Vagina (tissue), 2 donors: ENCODE data around the gene OVCA2. TPM values are rescaled to one million over a fixed set of nuclear protein-coding genes. Genes with fewer than 3 reads are reported as not detected.
A peak's percentile ranks its signal among the peaks of the same experiment; 100 is the strongest.

Experiments used
- DNase-seq, 2 donors: peaks; one replicate each; pipeline ENCODE4 v3.0.0-alpha.2; 2017; ENCODE audit errors: extremely low spot score in 2 of 2
- H3K27ac ChIP-seq: fragments of 200-600 bp; sonication (generic); one replicate; pipeline ENCODE4 v1.5.1; 2019
- H3K27me3 ChIP-seq: fragments of 200-600 bp; sonication (generic); one replicate; pipeline ENCODE4 v1.5.1; 2019
- H3K36me3 ChIP-seq, 2 donors: fragments of 200-600 bp; sonication (generic); one replicate each; pipeline ENCODE4 v1.5.1; 2017 to 2019
- H3K4me1 ChIP-seq: fragments of 200-600 bp; sonication (generic); one replicate; pipeline ENCODE4 v1.5.1; 2019
- H3K4me3 ChIP-seq, 2 donors: fragments of 200-600 bp; sonication (generic); 1 replicate in 1 of 2; 2 replicates in 1 of 2; pipeline ENCODE4 v1.5.1; 2016 to 2019
- H3K9me3 ChIP-seq: fragments of 200-600 bp; sonication (generic); one replicate; pipeline ENCODE4 v1.5.1; 2019
- POLR2A ChIP-seq, 2 donors: fragments of 450-650 bp; IDR thresholded peaks; one replicate each; pipeline ENCODE4 v1.6.1; 2017; ENCODE audit warnings: antibody characterized with exemption in 2 of 2, mild to moderate bottlenecking in 2 of 2, moderate library complexity in 2 of 2
- POLR2AphosphoS5 ChIP-seq, 2 donors: sonication (generic); formaldehyde crosslinking; IDR thresholded peaks; one replicate each; pipeline ENCODE4 v1.9.0; 2017; ENCODE audit warnings: antibody characterized with exemption in 2 of 2, mild to moderate bottlenecking in 2 of 2, low read depth in 1 of 2; ENCODE audit not compliant: insufficient read depth in 1 of 2
- intact Hi-C: fragments of 100-400 bp; cut with DNase I; formaldehyde crosslinking; loops from one replicate; pipeline ENCODE4 v1.15.1; 2023
- total RNA-seq: library from RNA; depleted of rRNA; stranded (reverse); fragments of >200 nt; gene quantifications from one replicate; pipeline ENCODE4 v1.2.3, GENCODE V29; 2016
- TF ChIP-seq, protein P1 (sequence below), 3 experiments: fragments of 450-650 bp in 2 of 3; fragments of 200-600 bp in 1 of 3; sonication (generic) in 1 of 3; IDR thresholded peaks; one replicate each; pipeline ENCODE4 v1.5.1; 2017 to 2019; ENCODE audit warnings: antibody characterized with exemption in 3 of 3, mild to moderate bottlenecking in 2 of 3, moderate library complexity in 2 of 3

Gene OVCA2
- total RNA-seq, 1 donor from 2014 or later, result 24.3 TPM

DNA sequence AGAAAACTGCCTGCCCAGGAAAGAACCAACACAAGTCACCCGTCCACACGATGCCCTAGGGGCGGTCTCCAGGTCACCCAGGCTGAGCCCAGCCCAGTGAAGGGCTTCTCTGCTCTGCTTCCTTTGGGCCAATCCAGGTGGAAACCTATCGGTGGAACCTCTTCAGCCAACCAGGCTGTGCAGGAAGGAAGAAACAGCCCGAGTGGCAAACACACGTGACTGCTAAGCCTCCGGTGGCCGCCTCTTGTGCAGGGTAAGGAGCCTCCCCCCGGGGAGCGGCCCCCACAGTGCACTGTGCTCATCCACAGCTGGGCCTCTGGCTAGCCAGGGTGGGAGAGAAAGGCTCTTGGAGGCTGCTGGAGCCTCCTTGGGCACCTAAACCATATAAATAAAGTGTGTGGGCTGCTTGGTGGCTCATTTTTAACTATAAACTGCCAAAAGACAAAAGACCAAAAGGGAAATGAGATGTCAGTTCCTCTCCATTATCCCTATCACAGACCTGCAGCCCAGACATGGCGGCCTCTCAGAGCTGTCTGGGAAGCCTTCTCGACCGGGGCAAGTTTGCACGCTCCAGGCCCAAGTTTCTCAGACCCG, 19.1 kb upstream of the OVCA2 start:
- intact Hi-C loops, result no loop called here
- H3K36me3 ChIP-seq, result no peaks in the 10 kb centered on the region
- no peak overlapping the region for H3K27ac ChIP-seq
- no peaks in the 10 kb centered on the region for H3K27me3 ChIP-seq
- H3K4me3 ChIP-seq, result no peak overlapping the region
- H3K9me3 ChIP-seq, result no peaks in the 10 kb centered on the region
- TF ChIP-seq, protein P1, sequence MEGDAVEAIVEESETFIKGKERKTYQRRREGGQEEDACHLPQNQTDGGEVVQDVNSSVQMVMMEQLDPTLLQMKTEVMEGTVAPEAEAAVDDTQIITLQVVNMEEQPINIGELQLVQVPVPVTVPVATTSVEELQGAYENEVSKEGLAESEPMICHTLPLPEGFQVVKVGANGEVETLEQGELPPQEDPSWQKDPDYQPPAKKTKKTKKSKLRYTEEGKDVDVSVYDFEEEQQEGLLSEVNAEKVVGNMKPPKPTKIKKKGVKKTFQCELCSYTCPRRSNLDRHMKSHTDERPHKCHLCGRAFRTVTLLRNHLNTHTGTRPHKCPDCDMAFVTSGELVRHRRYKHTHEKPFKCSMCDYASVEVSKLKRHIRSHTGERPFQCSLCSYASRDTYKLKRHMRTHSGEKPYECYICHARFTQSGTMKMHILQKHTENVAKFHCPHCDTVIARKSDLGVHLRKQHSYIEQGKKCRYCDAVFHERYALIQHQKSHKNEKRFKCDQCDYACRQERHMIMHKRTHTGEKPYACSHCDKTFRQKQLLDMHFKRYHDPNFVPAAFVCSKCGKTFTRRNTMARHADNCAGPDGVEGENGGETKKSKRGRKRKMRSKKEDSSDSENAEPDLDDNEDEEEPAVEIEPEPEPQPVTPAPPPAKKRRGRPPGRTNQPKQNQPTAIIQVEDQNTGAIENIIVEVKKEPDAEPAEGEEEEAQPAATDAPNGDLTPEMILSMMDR (IDR thresholded peaks at IDR 0.05), result no peak
- TF ChIP-seq POLR2AphosphoS5 (IDR thresholded peaks at IDR 0.05; ENCODE audit: insufficient read depth in 1 of 2, low read depth in 1 of 2), result no peak
- TF ChIP-seq POLR2A (IDR thresholded peaks at IDR 0.05), result no peak
- no peak for DNase-seq
- peaks cover 33% of the 10 kb centered on the region for H3K4me1 ChIP-seq

DNA sequence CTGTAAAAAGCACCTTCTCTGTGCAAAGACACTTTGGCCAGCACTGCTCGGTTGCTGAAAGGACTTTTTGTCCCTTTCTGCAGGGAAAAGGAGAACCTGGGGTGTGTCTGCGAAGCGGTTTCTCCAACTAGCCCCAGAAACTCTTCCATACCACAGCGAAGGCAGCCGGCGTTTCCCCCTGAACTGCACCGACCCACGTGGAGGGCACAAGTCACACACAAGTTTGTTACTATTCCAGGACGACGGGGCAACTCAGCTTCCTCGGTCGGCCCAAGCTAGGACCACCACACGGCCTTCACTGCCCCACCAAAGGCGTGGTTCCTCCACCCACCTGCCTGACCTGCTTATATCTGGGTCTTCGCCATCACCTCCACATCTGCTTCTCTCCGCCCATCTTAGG, 18.6 kb upstream of the OVCA2 start:
- no peaks in the 10 kb centered on the region for H3K36me3 ChIP-seq
- TF ChIP-seq, protein P1 (IDR thresholded peaks at IDR 0.05), result no peak
- no peak for TF ChIP-seq POLR2A (IDR thresholded peaks at IDR 0.05)
- no peak for TF ChIP-seq POLR2AphosphoS5 (IDR thresholded peaks at IDR 0.05; ENCODE audit: insufficient read depth in 1 of 2, low read depth in 1 of 2)
- H3K9me3 ChIP-seq, result no peaks in the 10 kb centered on the region
- peaks cover 33% of the 10 kb centered on the region for H3K4me1 ChIP-seq
- H3K4me3 ChIP-seq, result peak overlapping the region; percentile 60 to 64
- intact Hi-C loops, result no loop called here
- H3K27me3 ChIP-seq, result no peaks in the 10 kb centered on the region
- no peak for DNase-seq
- H3K27ac ChIP-seq, result no peak overlapping the region

DNA sequence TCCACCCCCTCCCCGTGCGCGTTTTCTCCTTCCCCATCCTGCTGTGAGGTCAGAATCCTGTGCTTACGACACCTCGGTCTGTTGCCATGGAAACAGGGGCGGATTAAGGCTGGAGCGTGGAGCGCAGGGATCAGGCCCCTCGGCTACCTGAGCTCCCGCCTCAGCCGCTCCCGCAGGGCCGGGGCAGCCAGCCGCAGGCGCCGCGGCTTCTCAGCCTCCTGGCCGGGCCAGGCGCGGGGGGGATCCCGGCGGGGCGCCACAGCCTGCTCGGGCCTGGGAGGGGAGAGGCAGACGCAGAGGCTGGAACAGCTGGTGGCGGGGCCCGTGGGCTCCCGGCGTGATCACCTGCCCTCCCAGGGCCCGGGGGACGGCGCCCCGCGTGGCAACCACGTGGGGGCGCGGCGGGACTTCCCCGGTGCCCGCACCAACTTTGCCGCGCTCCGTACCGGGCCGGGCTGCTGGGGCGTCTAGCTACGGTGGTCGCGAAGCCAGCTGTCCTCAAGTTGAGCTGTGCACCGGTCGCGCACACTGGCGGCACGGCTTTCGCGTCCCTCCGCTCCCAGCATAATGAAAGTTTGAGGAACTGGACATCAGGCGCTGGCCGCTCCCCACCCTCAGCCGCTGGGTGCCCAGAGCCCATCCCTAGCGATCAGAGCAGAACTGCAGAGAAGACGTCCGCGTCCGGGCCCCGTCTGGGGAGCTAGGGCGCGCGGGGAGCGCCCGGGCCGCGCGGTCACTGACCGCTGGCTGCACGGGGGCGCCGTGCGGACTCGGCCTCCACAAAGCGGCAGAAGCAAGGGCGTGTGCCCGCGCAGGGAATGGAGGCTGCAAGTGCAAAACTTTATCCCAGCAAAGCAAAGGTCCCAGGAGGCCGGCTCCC, 17.9 kb upstream of the OVCA2 start:
- Histone ChIP-seq H3K9me3 (no peaks in the 10 kb centered on the region), H3K4me1 (peaks cover 33% of the 10 kb centered on the region), H3K27ac (peak overlapping the region; percentile 58), H3K27me3 (no peaks in the 10 kb centered on the region), H3K36me3 (no peaks in the 10 kb centered on the region), H3K4me3 (peak overlapping the region; percentile 60 to 64)
- no peak for TF ChIP-seq POLR2AphosphoS5 (IDR thresholded peaks at IDR 0.05; ENCODE audit: insufficient read depth in 1 of 2, low read depth in 1 of 2)
- DNase-seq, result no peak
- intact Hi-C loops, result no loop called here

DNA sequence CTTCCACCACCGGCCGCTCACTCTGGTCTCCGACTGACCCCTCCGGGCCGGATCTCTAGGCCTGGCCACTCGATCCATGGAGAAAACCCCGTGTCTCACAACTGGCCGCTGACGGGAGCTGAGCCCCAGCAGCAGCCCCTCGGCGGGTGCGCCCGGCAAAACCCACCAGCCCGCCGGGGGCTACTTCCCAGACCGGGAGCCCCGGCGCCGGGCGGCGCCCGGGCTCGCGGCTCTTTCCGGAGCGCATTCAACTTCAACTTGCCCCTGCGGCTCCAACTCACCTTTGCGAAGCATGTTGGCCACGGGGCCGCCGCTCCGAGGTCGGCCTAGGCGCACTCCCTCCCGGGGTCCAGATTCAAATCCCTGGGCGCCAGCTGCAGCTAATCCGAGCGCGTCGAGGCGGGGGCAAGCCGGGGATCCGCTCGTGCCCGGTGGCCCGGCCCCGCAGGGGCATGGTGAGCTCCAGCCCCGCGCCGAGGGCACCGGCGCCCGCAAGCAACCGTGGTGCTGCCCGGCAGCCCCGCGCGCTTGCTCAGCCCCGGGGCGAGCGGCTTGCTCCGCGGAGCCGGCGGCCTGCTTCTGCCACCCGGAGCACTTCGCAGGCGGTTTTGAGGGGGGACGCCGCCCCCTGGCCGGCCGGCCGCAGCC, 17.1 kb upstream of the OVCA2 start:
- Histone ChIP-seq H3K27ac (peak overlapping the region; percentile 58), H3K4me3 (peak overlapping the region; percentile 60 to 64), H3K9me3 (no peaks in the 10 kb centered on the region), H3K36me3 (no peaks in the 10 kb centered on the region), H3K4me1 (peaks cover 37% of the 10 kb centered on the region), H3K27me3 (no peaks in the 10 kb centered on the region)
- TF ChIP-seq POLR2AphosphoS5 (IDR thresholded peaks at IDR 0.05; ENCODE audit: insufficient read depth in 1 of 2, low read depth in 1 of 2) (no peak), POLR2A (IDR thresholded peaks at IDR 0.05) (no peak)
- TF ChIP-seq, protein P1 (IDR thresholded peaks at IDR 0.05), result no peak
- intact Hi-C loops, result loop anchor here (1.0 kb wide), 1 partner anchor 115 kb away; no protein-coding TSS in a partner anchor
- no peak for DNase-seq

DNA sequence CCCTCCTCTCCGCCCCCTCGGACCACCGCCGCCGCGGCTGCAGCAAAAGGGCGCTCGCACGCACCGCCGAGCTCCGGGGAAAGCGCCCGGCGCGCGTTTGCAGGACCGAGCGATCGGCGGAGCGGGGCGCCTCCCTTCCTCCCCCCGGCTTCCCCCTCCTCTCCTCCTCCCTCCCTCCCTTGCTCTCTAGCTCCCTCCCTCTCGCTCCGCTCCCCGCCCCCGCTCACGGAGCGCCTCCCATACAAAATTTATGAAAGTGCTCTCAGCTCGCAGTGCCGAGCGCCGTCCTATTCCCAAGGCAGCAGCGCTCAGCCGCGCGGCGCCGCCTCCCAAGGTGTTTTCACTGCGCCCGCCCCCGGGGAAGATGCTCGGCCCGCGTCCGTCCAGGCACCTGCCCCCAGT, 16.6 kb upstream of the OVCA2 start, which contains the start of gene RTN4RL1:
RTN4RL1 (minus strand) TSS at position 115 of the 402 bp plus-strand sequence. CDS start 469 bp downstream, outside the sequence.
- peaks cover 39% of the 10 kb centered on the region for H3K4me1 ChIP-seq
- H3K27ac ChIP-seq, result peak within 1 kb of the TSS; percentile 80
- H3K27me3 ChIP-seq, result no peaks in the 10 kb centered on the region
- DNase-seq, result no peak
- H3K4me3 ChIP-seq, result peak within 1 kb of the TSS; percentile 60 to 64
- no peaks in the 10 kb centered on the region for H3K36me3 ChIP-seq
- no peak for TF ChIP-seq POLR2A (IDR thresholded peaks at IDR 0.05)
- peak in 1 of 2 donors; percentile 62 for TF ChIP-seq POLR2AphosphoS5 (IDR thresholded peaks at IDR 0.05; ENCODE audit: insufficient read depth in 1 of 2, low read depth in 1 of 2)
- TF ChIP-seq, protein P1 (IDR thresholded peaks at IDR 0.05), result no peak
- H3K9me3 ChIP-seq, result no peaks in the 10 kb centered on the region
- intact Hi-C loops, result loop anchor here (1.0 kb wide), 1 partner anchor 116 kb away; no protein-coding TSS in a partner anchor
